ENCODE data around the gene MLN.

DNA sequence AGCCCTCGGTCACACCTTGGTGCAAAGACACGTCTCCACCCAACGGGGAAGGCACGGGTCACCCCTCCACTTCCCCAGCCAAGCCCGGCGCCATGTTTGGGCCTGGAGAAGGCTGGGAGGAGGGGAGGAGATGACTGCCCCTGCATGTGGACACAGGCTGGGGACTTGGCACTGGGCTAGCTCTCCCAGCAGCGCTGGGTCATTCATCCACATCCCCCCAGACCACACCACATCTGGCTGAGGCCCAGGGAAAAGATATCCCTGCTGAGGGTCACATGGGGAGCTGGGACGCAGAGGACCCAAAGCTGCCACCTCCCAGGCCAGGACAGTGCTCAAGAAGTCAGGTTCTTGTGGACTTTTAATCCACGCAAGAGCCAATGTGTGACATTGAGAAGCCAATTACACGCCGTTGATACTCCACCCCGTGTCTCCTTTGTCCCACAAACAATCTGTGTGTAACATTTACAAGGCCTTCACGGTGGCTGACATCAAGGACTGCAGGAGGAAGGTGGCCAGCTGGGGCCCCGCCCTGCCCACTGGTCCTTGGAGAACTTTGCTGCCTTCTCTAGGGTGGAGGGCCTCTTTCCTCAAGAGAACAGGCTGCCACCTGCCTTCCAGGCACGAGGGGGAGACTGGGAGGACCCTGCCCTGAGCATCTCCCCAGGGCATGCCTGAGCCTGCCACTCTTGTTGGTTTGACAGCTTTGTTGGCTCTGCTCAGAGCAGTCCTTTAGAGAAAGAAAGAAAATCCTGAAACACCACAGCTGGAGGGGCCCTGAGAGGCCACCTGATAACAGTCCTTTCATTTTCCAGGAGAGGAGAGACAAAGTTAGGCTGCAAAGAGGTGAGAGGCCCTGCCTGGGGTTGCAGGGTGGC is 51.8 kb downstream of the MLN start:
- TF ChIP-seq, protein P1, sequence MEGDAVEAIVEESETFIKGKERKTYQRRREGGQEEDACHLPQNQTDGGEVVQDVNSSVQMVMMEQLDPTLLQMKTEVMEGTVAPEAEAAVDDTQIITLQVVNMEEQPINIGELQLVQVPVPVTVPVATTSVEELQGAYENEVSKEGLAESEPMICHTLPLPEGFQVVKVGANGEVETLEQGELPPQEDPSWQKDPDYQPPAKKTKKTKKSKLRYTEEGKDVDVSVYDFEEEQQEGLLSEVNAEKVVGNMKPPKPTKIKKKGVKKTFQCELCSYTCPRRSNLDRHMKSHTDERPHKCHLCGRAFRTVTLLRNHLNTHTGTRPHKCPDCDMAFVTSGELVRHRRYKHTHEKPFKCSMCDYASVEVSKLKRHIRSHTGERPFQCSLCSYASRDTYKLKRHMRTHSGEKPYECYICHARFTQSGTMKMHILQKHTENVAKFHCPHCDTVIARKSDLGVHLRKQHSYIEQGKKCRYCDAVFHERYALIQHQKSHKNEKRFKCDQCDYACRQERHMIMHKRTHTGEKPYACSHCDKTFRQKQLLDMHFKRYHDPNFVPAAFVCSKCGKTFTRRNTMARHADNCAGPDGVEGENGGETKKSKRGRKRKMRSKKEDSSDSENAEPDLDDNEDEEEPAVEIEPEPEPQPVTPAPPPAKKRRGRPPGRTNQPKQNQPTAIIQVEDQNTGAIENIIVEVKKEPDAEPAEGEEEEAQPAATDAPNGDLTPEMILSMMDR (IDR thresholded peaks at IDR 0.05; ENCODE audit: low read length), result no peak
- TF ChIP-seq EZH2 (IDR thresholded peaks at IDR 0.05; ENCODE audit: borderline replicate concordance, low read length), result no peak
